DMS153 (cell line): ENCODE results near the gene TSPAN5.
A peak's percentile ranks its signal among the peaks of the same experiment; 100 is the strongest.

Source experiments
- DNase-seq: peaks from one replicate; lab custom pipeline; 2025; lab: John Stamatoyannopoulos, UW

TSPAN5 gene

DNA sequence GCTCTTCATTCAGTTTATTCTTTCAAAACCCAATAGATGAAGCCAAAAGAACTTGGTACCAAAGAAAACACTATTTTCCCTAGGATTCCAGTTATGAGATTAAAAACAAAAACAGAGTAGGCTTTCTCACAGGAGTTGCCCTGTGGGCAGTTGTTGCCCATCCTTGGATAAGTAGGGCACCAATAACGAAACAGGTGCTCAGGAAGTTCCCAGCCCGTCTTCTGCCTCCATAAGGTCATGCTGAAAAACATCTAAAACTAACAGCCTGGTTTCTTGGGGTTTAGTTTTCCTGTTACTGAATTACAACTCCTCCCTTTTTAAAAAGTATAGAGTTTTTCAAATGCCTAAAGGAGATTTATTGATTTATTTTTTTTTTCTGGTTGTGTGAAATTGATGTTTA, 14.7 kb downstream of the TSPAN5 start:
- DNase-seq: no peak

DNA sequence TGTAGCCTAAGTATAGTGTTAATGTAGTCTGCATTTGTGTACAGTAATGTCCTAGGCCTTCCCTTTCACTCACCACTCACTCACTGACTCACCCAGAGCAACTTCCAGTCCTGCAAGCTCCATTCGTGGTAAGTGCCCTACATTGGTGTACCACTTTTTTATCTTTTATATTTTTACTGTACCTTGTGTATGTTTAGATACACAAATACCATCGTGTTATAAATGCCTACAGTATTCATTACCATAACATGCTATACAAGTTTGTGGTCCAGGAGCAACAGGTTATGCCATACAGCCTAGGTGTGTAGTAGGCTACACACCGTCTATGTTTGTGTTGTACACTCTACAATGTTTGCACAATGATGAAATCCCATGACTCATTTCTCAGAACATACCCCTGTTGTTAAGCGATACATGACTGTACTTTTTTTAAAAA, 15.4 kb downstream of the TSPAN5 start:
- DNase-seq: no peak

DNA sequence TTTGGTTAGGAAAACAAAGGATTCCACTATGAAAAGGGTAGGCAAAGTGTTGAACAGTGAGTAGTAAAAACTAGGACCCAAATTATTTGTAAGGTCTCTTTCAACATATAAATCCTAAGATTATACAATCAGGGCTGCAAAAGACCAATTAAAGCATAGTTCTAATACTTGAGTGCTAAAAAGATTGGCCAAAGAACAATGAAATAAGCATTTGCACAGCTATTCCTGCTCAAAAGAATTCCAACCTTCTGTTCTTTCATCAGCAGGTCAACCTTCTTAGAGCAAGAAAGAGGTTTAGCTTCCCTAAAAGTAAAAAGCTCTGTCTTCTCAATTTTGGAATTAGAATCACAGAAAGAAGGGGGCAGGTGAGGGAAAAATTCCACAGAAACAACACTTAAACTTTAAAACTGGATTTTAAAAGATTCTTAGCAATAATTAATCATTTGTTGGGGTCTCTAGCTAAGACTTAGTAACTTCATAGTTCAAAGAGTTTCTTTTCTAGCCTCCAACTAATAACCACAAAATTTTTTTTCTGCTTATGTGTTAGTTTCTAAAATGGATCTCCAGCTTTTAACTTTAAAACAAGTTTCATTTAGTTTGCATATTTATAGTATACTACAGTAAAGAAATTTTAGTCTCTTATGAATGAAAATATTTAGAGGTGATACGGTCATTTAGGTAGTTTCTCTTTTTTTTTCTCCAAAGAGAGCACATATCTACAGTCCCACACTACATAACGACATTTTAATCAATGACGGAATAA, 16.3 kb downstream of the TSPAN5 start:
- no peak for DNase-seq

DNA sequence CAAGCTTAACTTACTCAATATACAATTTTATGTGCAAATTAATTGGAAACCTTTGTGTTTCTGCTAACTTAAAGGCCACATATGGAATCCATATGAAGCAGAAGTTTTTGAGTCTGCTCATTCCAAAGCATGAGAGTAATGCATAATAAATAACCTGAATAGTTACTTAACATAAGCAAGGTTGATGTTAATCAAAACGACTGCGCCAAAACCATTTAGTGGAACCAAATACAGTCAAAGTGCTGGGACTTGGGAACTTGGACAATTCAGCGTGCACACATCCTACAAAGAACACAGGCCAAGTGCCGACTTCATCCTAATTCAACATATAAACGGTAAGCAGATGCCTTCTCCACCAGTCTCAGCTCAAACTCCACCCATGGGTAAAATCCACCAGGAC, 17.0 kb downstream of the TSPAN5 start:
- no peak for DNase-seq

DNA sequence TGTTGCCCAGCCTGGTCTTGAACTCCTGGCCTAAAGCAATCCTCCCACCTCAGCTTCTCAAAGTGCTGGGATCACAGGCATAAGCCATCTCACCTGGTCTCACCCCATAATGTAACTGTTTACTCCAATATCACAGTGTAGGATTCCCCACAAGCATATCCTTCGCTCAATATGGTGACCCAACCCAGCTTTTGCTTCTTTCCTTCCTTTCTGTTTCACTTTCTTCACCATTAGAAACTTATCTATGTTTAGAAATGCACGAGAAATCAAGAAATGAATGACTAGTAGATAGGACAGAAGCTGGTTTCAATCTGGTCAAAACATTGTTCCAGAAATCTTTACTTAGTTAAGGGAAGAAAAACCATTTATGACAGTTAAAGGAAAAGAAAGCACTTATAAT, 18.9 kb downstream of the TSPAN5 start:
- no peak for DNase-seq

GRCh38 chr4:98639108-98639507, 19.3 kb downstream of the TSPAN5 start:
- DNase-seq: no peak

GRCh38 chr4:98638661-98639060, 19.8 kb downstream of the TSPAN5 start:
- DNase-seq: no peak

DNA sequence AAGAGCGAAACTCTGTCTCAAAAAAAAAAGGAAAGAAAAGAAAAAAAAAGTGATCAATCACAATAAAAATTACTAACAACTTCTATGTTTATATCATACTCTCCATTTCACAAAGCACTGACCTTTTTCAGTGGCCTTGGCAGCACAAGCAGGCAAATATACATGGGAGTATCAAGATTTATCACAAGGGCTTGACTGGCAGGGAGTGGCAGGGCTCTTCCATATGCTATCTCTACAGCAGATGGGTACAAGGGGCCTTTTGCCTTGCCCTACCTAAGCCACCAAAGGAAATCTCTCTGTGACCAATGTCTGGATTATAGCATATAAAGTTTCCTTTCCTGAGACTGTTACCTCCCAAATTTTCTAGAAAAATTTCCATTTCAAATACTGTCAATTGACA, 24.4 kb downstream of the TSPAN5 start:
- DNase-seq: no peak

DNA sequence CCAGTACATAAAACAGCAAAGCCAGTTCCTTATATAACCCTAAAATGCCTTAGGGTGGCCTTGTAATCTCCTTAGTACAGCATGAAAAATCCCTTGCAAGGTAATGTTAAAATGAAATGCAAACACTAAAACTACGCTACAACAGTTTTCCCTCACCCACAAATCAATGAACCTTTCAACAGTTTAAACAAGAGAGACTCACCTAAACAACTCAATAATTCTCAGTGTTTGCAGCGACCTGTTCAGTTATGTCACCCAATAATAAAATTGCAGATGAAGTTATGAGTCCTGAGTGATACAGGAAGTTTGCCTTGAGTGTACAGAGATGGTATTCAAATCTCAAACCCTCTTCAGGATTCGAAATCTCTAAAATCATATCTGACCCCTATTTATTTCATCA, 25.3 kb downstream of the TSPAN5 start:
- DNase-seq: no peak

GRCh38 chr4:98632258-98632657, 26.2 kb downstream of the TSPAN5 start:
- DNase-seq: no peak

GRCh38 chr4:98631506-98631905, 26.9 kb downstream of the TSPAN5 start:
- DNase-seq: no peak

DNA sequence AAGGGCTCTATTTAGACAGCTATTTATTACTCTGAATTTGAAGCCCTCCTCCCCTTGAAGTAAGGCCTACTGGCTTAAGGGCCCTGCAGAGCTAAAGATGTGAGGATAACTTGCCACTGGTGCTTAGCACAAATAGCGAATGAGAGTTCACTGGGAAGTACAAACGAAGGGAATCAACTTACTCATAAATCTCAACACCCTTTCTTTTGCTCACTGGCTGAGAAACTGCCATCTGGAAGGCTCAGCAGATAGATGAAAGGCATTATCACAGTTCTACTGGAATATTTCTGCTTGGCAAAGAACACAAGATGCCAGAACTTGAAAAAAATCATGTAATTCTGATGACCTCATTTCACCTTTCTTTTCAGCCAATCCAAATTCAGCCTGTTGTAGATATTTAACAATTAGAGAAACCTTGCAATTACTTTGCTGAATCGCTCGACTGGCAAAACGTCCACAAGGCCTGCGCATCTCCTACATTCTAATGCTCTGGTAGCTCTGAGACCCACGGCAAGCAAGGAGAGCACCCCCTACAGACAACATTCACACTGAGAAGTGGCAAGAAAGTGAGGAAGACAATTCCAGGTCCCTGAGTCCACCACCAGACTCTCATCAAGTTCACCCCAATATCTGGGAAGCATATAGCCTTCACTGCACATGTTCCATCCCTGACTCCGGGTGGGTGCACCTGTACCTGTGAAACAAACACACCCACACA, 27.5 kb downstream of the TSPAN5 start:
- no peak for DNase-seq

DNA sequence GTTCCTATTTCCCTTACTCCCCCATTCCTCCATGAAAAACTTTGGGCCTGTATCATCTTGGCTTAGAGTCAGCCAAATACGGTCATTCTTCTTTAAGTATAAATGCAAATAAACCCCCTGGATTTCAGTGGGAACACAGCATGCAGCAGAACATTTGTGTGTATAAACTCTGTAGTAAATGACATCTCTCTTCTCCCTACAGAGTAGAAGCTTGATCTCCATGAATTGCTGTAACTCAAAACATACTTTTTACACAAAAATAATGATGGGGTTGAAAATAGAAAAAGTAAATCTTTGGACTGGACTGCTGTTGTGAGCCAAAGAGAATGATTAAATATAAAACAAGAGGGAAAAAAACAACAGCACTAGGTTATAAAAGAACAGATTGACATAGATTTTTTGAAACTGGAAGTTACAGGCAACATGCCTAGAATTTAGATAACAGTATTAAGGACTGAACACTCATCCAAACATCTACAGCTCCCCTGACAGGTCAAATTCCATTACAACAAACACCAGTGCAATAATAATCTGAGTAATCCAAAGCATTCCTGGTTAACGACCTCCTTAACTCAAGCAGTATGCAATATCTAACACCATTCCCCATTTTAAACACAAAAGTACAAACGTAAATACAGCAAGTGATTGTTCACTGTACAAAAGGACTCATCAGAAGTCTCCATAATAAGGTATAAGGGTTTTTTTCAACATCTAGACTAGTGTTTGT, 30.7 kb downstream of the TSPAN5 start:
- DNase-seq: no peak

DNA sequence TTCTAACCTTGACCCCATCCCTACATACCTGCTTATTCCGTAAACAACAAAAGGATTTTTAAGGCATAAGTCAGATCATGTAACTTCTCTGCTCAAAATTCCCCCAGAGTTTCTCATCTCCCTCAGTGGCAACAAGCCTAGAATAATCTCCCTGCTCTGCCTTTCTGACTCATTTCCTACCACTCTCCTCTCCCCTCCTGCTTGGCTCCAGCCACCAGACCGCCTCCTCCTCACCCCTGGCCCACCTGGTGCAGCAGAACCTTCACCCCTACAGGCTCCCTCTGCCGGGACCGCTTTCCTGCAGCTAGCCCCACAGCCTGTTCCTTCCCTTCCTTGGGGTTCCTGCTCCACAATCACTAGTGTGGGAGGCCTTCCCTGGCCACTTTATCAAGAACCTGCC, 32.1 kb downstream of the TSPAN5 start:
- DNase-seq: no peak

- DNase-seq: no peak
Measured at GRCh38 chr4:98625920-98626319, 32.5 kb downstream of the TSPAN5 start.

DNA sequence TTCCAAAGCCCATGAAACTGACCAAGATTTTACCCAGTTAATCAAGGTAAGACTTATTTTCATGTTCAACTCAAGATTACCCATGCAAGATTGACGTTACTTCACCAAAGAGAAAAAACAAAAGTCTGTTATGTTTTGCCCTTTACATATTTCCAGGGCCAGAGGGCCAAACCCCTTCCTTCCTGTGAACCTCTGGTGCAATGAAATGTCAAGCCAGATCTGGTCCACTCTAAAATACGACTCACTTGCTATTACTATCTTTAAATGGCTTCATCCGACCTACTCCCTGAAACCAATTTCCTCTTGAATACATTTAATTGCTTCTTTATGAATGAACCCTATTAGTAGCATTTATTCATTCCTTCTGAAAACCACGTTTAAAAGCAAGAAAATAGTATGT, 33.0 kb downstream of the TSPAN5 start:
- DNase-seq: no peak

DNA sequence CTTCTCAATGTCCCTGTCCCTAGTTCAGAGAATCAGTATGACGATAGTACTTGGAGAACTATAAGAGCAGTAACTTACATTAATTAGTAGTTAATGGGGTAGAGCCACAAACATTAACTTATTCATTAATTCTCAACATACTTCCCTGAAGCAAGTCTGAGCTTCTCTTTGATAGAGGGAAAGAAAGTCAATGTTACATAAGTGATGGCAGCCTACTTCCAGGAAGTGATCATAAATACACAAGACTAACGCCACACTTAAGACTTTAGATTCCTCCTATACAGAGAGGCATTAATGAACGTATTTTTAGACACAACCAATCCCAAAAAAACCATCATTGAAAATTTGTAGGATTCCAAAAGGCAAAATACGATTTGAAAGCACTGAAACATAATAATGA, 33.8 kb downstream of the TSPAN5 start:
- DNase-seq: no peak

DNA sequence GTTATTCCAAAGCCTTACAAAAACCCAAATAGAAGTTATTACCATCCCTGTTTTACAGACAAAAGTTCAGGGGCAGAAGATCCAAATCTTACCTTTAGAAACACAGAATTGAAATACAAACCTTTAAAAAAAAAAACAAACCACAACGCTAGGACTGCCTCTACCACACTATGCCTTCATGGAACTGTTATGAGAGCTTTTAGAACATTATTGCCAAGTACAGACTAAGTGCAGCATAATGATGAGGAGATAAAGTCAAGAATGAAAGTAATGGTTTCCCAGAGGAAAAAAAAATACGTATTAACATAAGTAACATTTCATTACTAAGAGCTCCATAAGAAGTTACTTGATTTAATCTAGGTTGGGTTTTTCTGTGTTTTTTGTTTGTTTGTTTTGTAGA, 34.3 kb downstream of the TSPAN5 start:
- DNase-seq: no peak

- no peak for DNase-seq
Measured at GRCh38 chr4:98623126-98623802, 35.1 kb downstream of the TSPAN5 start.

DNA sequence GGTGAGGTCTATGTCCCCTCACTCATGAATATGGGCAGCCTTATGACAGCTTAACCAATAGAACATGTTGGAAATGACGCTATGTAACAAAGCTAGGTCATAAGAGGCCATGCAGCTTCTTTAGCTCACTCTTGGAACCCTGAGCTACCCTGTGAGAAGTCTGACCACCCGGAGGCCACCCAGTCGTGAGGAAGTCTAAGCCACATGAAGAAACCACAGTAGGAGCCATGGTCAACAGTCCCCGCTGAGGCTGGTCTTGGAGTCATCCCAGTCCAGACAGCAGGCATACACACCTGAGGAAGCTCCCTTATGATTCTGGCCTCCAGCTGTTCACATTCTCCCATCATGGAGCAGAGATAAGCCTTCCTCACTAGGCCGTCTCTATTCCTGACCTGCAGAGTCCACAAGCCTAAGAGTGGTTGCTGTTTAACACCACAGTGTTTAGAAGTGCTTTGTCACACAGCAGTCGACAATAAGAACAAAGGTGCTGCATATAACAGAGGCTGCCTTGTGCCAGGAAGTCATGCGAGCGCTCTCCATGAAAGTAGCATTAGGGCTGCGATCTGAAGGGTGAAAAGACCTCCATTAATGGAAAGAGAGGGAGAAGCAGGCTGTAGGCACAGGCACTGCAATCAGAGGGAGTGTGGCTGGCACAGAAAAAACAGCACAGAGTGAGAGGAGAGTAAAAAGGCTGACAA, 38.2 kb downstream of the TSPAN5 start:
- DNase-seq: peak; percentile 65

- no peak for DNase-seq
Measured at GRCh38 chr4:98619180-98619579, 39.2 kb downstream of the TSPAN5 start.

DNA sequence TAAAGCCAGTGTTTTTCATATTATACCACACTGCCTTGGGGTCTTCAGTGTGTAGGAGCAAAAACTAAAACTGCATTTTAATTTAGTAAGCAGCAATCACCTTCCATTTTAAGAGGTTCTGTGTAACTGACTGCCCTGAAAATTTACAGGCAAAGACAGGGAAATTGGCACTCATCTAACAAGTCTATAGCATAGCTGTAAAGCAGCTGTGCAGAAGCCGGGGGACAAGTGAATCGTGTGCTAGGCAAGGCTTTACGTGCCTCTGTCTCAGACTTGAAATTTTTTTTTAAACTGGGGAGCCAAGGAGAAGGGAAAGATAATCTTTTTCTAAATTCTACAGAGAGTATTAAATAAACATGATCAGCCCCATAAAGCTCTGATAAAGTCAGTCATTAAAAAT, 39.7 kb downstream of the TSPAN5 start:
- DNase-seq: no peak
